ENCODE results near the gene MEIS2.

MEIS2 gene

GRCh38 chr15:36960179-36960946 lies 140.0 kb downstream of the MEIS2 start:
- ATAC-seq (replicated peaks) (no peak), DNase-seq (no peak)
- Mint-ChIP-seq H3K4me1 (no peaks in the 10 kb centered on the region), H3K36me3 (no peaks in the 10 kb centered on the region), H3K27me3 (no peaks in the 10 kb centered on the region), H3K4me3 (no peak overlapping the region), H3K9me3 (no peaks in the 10 kb centered on the region), H3K27ac (no peak overlapping the region)

- Mint-ChIP-seq H3K27ac (no peak overlapping the region), H3K4me3 (no peak overlapping the region), H3K4me1 (no peaks in the 10 kb centered on the region), H3K27me3 (no peaks in the 10 kb centered on the region), H3K9me3 (no peaks in the 10 kb centered on the region), H3K36me3 (no peaks in the 10 kb centered on the region)
- no peak for DNase-seq
- ATAC-seq (replicated peaks): no peak
These were observed 140.6 kb downstream of the MEIS2 start for GRCh38 chr15:36959746-36960145.

GRCh38 chr15:36958606-36959005 lies 141.7 kb downstream of the MEIS2 start:
- no peak for DNase-seq
- no peaks in the 10 kb centered on the region for H3K4me1 Mint-ChIP-seq
- H3K36me3 Mint-ChIP-seq: no peaks in the 10 kb centered on the region
- H3K9me3 Mint-ChIP-seq: no peaks in the 10 kb centered on the region
- no peak overlapping the region for H3K27ac Mint-ChIP-seq
- no peak for ATAC-seq (replicated peaks)
- no peak overlapping the region for H3K4me3 Mint-ChIP-seq
- H3K27me3 Mint-ChIP-seq: no peaks in the 10 kb centered on the region

GRCh38 chr15:36954486-36954885 lies 145.9 kb downstream of the MEIS2 start:
- H3K9me3 Mint-ChIP-seq: peaks cover 0 to 2% of the 10 kb centered on the region in 2 donors
- no peak for ATAC-seq (replicated peaks)
- H3K36me3 Mint-ChIP-seq: no peaks in the 10 kb centered on the region
- no peak overlapping the region for H3K4me3 Mint-ChIP-seq
- no peak overlapping the region for H3K27ac Mint-ChIP-seq
- H3K4me1 Mint-ChIP-seq: no peaks in the 10 kb centered on the region
- DNase-seq: no peak
- no peaks in the 10 kb centered on the region for H3K27me3 Mint-ChIP-seq

- H3K9me3 Mint-ChIP-seq: peaks cover 0 to 2% of the 10 kb centered on the region in 2 donors
These were observed 147.0 kb downstream of the MEIS2 start for GRCh38 chr15:36953346-36953745.

GRCh38 chr15:36951731-36952247 lies 148.6 kb downstream of the MEIS2 start:
- H3K4me3 Mint-ChIP-seq: no peak overlapping the region
- peaks cover 0 to 2% of the 10 kb centered on the region in 2 donors for H3K9me3 Mint-ChIP-seq
- ATAC-seq (replicated peaks): no peak
- no peaks in the 10 kb centered on the region for H3K4me1 Mint-ChIP-seq
- peaks cover 0 to 10% of the 10 kb centered on the region in 2 donors for H3K27me3 Mint-ChIP-seq
- H3K27ac Mint-ChIP-seq: no peak overlapping the region
- no peak for DNase-seq
- H3K36me3 Mint-ChIP-seq: no peaks in the 10 kb centered on the region

More at GRCh38 chr15:36953346-36953745, 147.0 kb downstream of the MEIS2 start:
- no peaks in the 10 kb centered on the region for H3K4me1 Mint-ChIP-seq
- no peak overlapping the region for H3K4me3 Mint-ChIP-seq
- H3K27me3 Mint-ChIP-seq: no peaks in the 10 kb centered on the region
- DNase-seq: no peak
- ATAC-seq (replicated peaks): no peak
- H3K27ac Mint-ChIP-seq: no peak overlapping the region
- no peaks in the 10 kb centered on the region for H3K36me3 Mint-ChIP-seq

GRCh38 chr15:36950371-36950770 lies 150.0 kb downstream of the MEIS2 start:
- Mint-ChIP-seq H3K27ac (no peak overlapping the region), H3K4me1 (no peaks in the 10 kb centered on the region), H3K36me3 (no peaks in the 10 kb centered on the region), H3K9me3 (peaks cover 0 to 2% of the 10 kb centered on the region in 2 donors), H3K4me3 (no peak overlapping the region), H3K27me3 (peaks cover 0 to 10% of the 10 kb centered on the region in 2 donors)
- ATAC-seq (replicated peaks) (no peak), DNase-seq (no peak)

- Mint-ChIP-seq H3K36me3 (no peaks in the 10 kb centered on the region), H3K27me3 (peaks cover 0 to 10% of the 10 kb centered on the region in 2 donors), H3K4me1 (no peaks in the 10 kb centered on the region), H3K4me3 (no peak overlapping the region), H3K27ac (no peak overlapping the region), H3K9me3 (peaks cover 0 to 2% of the 10 kb centered on the region in 2 donors)
- ATAC-seq (replicated peaks): no peak
- DNase-seq: no peak
These were observed 151.4 kb downstream of the MEIS2 start for GRCh38 chr15:36948982-36949381.

GRCh38 chr15:36947035-36947719 lies 153.2 kb downstream of the MEIS2 start:
- DNase-seq: no peak
- H3K4me3 Mint-ChIP-seq: no peak overlapping the region

GRCh38 chr15:36944442-36944841 lies 155.9 kb downstream of the MEIS2 start:
- Mint-ChIP-seq H3K27me3 (peaks cover 0 to 15% of the 10 kb centered on the region in 2 donors), H3K36me3 (no peaks in the 10 kb centered on the region), H3K4me1 (no peaks in the 10 kb centered on the region), H3K27ac (no peak overlapping the region), H3K4me3 (no peak overlapping the region), H3K9me3 (no peaks in the 10 kb centered on the region)
- DNase-seq: no peak
- no peak for ATAC-seq (replicated peaks)

More at GRCh38 chr15:36947035-36947719, 153.2 kb downstream of the MEIS2 start:
- peaks cover 0 to 10% of the 10 kb centered on the region in 2 donors for H3K27me3 Mint-ChIP-seq
- no peak for ATAC-seq (replicated peaks)
- H3K9me3 Mint-ChIP-seq: no peaks in the 10 kb centered on the region
- H3K27ac Mint-ChIP-seq: no peak overlapping the region
- H3K36me3 Mint-ChIP-seq: no peaks in the 10 kb centered on the region
- no peaks in the 10 kb centered on the region for H3K4me1 Mint-ChIP-seq

GRCh38 chr15:36943508-36944361 lies 156.6 kb downstream of the MEIS2 start:
- Mint-ChIP-seq H3K4me1 (no peaks in the 10 kb centered on the region), H3K9me3 (no peaks in the 10 kb centered on the region), H3K27me3 (peaks cover 0 to 15% of the 10 kb centered on the region in 2 donors), H3K27ac (no peak overlapping the region), H3K4me3 (no peak overlapping the region), H3K36me3 (no peaks in the 10 kb centered on the region)
- ATAC-seq (replicated peaks): no peak
- DNase-seq: no peak

GRCh38 chr15:36942248-36942827 lies 158.0 kb downstream of the MEIS2 start:
- no peak for ATAC-seq (replicated peaks)
- Mint-ChIP-seq H3K27me3 (peaks cover 0 to 11% of the 10 kb centered on the region in 2 donors), H3K27ac (no peak overlapping the region), H3K4me1 (no peaks in the 10 kb centered on the region), H3K36me3 (no peaks in the 10 kb centered on the region), H3K4me3 (no peak overlapping the region), H3K9me3 (no peaks in the 10 kb centered on the region)
- no peak for DNase-seq

GRCh38 chr15:36941798-36942197 lies 158.6 kb downstream of the MEIS2 start:
- DNase-seq: no peak
- H3K27ac Mint-ChIP-seq: no peak overlapping the region
- no peak for ATAC-seq (replicated peaks)
- H3K4me3 Mint-ChIP-seq: no peak overlapping the region
- H3K27me3 Mint-ChIP-seq: peaks cover 0 to 5% of the 10 kb centered on the region in 2 donors
- H3K36me3 Mint-ChIP-seq: no peaks in the 10 kb centered on the region
- no peaks in the 10 kb centered on the region for H3K4me1 Mint-ChIP-seq
- no peaks in the 10 kb centered on the region for H3K9me3 Mint-ChIP-seq

Data from stimulated activated naive B cell treated with anti-CD40 and anti-IgM and Interleukin-4, amounts not matched to agents 10 μg/mL and 1 μg/mL and 100 μg/mL, for 72 hours (primary cell).